DMS114 treated with DMSO at 0.1 percent for 48 hours (cell line): ENCODE measurements around the gene ABCA12.
A peak's percentile ranks its signal among the peaks of the same experiment; 100 is the strongest.

Experiments used
- DNase-seq: peaks from one replicate; lab custom pipeline; 2025; ENCODE audit not compliant: unreplicated experiment; lab: John Stamatoyannopoulos, UW

ABCA12 gene

DNA sequence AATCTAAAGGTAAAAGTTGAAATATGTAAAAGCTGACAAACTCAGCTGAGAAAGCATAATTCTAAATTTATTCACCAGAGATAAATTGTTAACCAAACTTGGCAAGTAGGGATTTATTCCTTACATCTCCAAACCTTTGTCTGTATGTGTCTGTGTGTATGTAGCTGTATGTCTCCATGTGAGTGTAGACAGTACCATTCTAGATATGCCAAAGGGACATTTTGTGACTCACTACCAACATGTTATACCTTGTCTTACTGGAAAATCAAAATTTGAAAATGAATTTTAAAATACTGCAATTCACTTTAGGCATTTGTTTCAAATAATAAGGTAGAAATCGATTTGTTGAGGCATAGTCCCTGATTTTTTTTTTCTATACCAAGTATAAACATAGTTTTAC, 102.1 kb downstream of the ABCA12 start:
- DNase-seq: no peak

DNA sequence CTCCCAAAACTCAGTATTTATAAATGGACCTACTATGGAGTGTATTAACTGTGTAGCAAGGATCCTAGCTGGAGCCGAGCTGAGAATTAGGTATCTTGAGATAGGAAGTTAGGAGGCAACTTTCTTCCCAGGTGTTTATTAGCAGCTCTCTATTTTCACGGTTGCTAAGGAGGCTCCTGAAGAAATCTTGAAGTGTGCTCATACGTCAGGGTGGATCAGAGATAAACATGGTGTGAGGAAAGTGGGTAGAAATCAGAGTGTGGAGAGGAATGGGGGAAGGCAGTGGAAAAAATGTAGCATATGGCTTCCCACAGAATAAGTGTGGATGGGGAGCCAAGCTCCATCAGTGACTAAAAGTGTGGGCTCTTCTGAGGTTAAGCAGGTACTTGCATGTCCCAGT, 104.3 kb downstream of the ABCA12 start:
- DNase-seq: no peak

GRCh38 chr2:215032153-215032552, 106.3 kb downstream of the ABCA12 start:
- no peak for DNase-seq

DNA sequence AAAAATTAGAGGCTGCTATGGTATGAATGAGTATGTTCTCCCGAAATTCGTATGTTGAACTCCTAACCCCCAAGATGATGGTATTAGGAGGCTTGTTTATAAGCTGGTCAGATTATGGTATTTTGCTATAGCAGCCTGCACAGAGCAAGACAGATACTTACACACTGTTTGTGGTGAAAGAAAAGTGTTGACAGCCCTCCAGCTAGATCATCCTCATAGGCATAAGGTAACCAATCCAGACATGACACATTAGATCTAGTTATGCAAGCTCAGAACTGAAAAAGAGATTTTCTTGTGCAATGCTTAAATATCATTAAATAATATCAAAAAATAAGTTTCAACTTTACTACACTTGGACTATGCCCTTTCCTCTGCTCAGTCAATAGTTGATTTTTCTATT, 107.1 kb downstream of the ABCA12 start:
- DNase-seq: no peak

DNA sequence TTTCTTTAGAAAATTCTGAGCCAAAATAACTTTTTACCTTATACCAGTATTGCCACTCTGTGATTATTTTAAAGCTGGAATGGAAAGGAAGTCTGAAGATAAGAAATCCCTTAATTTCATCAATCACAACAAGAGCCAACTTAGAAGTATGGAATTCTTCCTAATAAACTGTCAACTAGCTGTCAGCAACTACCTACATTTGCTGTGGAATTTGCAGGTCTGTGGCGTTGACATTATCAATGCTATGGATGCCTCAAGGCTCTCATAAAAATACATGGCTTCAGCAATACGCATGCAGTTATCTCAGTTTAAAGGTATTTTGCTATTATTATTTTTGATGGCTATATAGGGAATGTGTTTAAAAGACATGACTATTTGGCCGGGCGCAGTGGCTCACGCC, 108.5 kb downstream of the ABCA12 start:
- DNase-seq: no peak

- no peak for DNase-seq
These were observed 110.2 kb downstream of the ABCA12 start for GRCh38 chr2:215028231-215028630.

DNA sequence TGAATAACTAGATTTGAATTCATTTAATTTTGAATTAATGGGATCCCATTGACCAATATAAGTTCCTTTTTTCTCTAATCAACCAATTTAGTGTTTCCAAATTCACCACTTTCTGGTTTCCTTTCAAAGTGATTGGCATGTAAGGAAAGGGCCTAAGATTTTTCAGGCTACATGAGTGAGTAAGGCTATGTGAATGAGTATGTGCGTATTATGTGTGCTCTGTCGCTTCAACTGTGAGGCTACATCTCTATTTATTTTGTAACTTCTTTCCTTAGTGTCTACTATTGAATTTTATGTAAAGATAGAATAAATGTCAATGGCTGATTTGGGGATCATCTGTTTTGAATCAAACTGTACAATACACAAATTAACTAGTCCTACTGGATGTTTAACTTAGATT, 110.6 kb downstream of the ABCA12 start:
- no peak for DNase-seq

- no peak for DNase-seq
These were observed 115.5 kb downstream of the ABCA12 start for GRCh38 chr2:215022910-215023309.

- DNase-seq: no peak
These were observed 116.0 kb downstream of the ABCA12 start for GRCh38 chr2:215022418-215022817.

- DNase-seq: no peak
These were observed 118.1 kb downstream of the ABCA12 start for GRCh38 chr2:215020283-215020682.

DNA sequence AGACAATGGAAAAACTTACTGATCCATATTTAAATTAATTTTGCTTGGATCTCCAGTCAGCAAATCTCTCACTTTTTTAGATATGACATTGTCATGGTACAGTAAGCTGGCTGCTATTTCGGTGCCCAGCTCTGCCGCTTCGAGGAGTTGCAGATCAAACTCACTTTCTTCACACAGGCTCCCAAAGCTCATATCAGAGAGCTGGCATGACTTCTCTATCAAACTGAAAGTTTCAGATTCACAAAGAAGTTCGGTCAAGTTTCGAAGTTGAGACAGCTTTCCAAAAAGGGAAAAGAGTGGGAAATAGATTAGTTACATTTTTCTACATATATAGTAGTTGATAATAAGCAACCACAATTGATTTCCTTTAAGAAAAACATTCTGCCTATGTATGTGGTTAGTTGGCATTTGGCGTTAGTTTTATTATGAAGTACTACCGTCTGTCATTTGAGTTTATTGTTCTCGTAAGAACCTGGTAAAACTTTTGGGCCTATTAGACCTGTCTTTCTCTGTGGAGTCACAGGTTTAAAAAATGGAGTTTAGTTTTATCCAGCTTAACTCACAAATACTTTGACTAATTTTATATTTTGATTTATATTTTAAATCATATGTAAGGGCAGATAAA, 118.8 kb downstream of the ABCA12 start:
- no peak for DNase-seq

- no peak for DNase-seq
These were observed 119.3 kb downstream of the ABCA12 start for GRCh38 chr2:215019085-215019484.

GRCh38 chr2:215015421-215015820, 123.0 kb downstream of the ABCA12 start:
- DNase-seq: no peak

DNA sequence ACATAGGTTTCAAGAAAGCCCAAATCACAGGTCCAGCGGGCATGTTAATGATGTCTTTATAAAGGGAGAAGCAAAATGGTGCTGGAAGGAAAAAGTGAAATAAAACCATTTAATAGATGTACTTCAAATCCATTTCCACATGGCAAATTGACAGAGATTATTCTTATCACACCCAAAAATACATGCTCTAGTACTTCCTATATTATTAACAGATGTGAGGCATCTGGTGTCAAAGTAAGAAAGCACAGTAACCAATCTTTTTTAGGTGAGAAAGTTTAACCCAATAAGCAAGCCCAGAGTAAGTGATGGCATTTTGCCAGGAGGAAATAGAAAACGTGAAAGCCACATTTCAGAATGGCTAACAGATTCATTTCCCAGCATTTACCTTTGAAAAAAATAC, 128.0 kb downstream of the ABCA12 start:
- DNase-seq: no peak

DNA sequence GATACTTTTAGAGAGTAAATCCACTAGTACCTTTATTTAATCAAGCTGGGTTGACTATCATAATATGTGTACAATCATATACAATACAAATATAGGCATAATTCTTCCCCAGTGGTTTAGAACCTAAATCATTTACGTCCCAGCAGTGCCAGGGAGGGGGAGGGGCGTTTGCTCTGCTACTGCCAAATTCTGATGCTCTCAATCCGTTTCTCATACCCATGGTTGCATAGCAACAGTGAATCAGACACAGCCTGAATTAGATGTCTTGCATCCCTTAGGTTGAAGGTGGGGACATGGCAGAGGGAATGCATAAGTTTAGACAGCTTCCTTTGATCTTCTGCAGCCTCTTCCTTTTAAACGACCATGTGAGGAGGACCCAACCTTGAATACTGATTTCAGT, 135.4 kb downstream of the ABCA12 start:
- no peak for DNase-seq

GRCh38 chr2:215002500-215002899, 135.9 kb downstream of the ABCA12 start:
- DNase-seq: peak; percentile 43

DNA sequence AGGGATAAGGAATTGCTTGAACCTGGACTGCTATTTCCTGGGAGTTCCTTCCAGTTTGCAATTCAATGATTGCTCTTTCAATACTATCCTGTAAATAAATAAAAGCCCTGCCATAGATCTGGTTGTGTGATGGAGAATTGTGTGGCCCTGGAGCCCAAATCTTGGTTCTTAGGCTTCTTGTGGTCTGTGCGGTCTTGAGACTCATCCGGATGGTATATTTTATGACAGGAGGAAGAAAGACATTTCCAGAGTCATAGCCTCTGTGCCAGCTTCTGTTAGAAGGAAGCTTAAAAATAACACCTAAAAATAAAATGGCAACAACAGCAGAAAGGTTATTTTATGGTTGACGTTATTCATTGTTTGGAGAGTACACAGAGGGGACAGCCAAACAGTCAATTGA, 137.7 kb downstream of the ABCA12 start:
- no peak for DNase-seq

DNA sequence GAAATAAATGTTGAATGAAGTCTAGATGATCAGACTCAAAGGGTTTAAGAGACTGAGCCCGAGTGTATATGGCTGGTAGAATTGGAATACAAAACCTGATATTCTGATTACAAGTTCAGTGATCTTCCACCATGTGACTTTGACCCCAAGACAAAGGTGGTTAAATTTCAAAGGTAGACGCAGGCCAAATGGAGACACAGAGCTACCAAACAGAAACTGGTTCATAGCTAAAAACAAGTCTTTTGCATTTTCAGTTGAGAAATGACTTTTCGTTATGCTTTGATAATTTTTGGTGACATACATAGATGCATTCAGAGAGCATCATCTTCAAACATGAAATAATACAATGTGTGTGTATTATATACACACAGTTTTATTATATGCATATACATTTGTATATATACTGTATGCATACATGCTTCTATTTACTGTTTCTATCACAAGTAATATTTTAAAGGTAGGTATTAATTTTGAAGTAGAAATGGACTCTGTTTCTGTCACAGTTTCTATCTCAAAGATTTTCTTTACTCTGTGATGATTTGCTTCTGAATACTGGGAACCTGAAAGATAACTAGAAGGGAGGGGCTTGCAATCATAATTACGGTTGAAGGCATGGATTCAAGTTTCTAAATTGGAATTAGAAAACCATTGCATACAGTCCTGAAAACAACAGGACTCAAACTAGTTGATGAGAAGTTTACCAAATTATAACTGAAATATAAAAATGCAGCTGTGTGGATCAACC, 142.3 kb downstream of the ABCA12 start:
- DNase-seq: no peak

GRCh38 chr2:214995409-214995808, 143.0 kb downstream of the ABCA12 start:
- DNase-seq: no peak

DNA sequence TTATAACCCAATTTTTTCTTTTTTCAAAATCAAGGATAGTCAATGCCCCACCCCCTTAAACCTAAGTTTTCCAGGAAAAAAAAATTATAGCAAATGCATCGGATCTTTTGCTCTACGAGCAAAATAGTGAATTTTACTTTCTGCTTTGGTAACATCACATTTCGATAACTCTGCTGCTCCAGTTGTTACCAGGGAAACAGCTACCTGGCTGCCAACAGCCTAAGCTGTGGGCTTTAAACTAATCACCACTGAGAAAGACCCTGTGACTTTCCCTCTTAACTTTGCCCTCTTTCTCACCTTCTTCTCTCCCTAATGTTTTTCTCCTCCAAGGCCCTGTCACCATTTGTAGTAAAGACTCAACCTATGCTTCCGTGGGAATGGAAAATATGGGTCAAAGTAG, 145.5 kb downstream of the ABCA12 start:
- DNase-seq: no peak

GRCh38 chr2:214989187-214989586, 149.2 kb downstream of the ABCA12 start:
- DNase-seq: no peak

GRCh38 chr2:214987261-214987660, 151.2 kb downstream of the ABCA12 start:
- no peak for DNase-seq

DNA sequence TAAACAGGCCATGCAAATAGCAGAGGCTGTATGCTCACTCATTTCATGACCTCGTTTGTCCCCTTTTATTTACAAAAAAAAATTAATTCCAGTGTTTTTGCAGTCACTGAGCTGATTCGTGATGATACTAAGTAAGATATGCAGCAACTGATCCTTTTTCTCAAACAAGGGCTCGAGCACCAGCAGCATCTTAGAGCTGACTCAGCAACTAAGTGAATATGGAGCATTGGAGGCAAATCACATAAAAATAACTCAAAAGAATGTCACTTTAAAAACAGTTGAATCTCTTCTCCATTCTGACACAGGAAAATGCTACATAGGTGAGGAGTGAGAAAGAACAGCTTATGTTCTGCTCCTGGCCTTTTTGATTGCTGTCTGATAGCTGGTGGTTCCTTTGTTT, 152.8 kb downstream of the ABCA12 start:
- no peak for DNase-seq
